Neural cell (in vitro differentiated cells): ENCODE measurements around the gene AP3S2. TPM values are rescaled to one million over a fixed set of nuclear protein-coding genes. Genes with fewer than 3 reads are reported as not detected.

Experiments
- H2AFZ ChIP-seq: fragments of 200-600, 300-800 bp; sonication (generic), shearing (Covaris generic); 2 replicates; pipeline ENCODE4 v1.6.0; 2014; ENCODE audit warnings: low read depth, mild to moderate bottlenecking, antibody characterized with exemption, low read length, moderate library complexity
- H3F3A ChIP-seq: fragments of 200-600 bp; shearing (Covaris generic); 2 replicates; pipeline ENCODE4 v1.6.1; 2016; ENCODE audit warnings: mild to moderate bottlenecking, moderate library complexity, mixed read lengths, antibody characterized with exemption, low read length; ENCODE audit not compliant: insufficient read depth, poor library complexity, severe bottlenecking
- H3K27ac ChIP-seq: fragments of 200-600, 300-800 bp; sonication (generic), shearing (Covaris generic); 2 replicates; pipeline ENCODE4 v1.5.1; 2014; ENCODE audit warnings: mild to moderate bottlenecking, low read length, moderate library complexity
- H3K27me3 ChIP-seq: fragments of 300-800, 200-600 bp; sonication (generic), shearing (Covaris generic); 2 replicates; pipeline ENCODE4 v1.6.0; 2014; ENCODE audit warnings: mild to moderate bottlenecking, low read depth, low read length, moderate library complexity; ENCODE audit not compliant: insufficient read depth
- H3K36me3 ChIP-seq: fragments of 300-800, 200-600 bp; sonication (generic), shearing (Covaris generic); 2 replicates; pipeline ENCODE4 v1.5.1; 2014; ENCODE audit warnings: mild to moderate bottlenecking, antibody characterized with exemption, low read length, moderate library complexity; ENCODE audit not compliant: insufficient read depth
- H3K4me2 ChIP-seq: fragments of 300-800, 200-600 bp; sonication (generic), shearing (Covaris generic); 2 replicates; pipeline ENCODE4 v1.6.0; 2014; ENCODE audit warnings: mild to moderate bottlenecking, low read length
- H3K4me3 ChIP-seq: fragments of 300-800, 200-600 bp; sonication (generic), shearing (Covaris generic); 2 replicates; pipeline ENCODE4 v1.5.1; 2014; ENCODE audit warnings: mild to moderate bottlenecking, low read length, moderate library complexity
- H3K79me2 ChIP-seq: fragments of 200-600 bp; shearing (Covaris generic); replicated peaks from 2 replicates; pipeline ENCODE4 v1.6.0; 2014; ENCODE audit warnings: mild to moderate bottlenecking, low read length, moderate library complexity; ENCODE audit not compliant: insufficient read depth
- H3K9ac ChIP-seq: fragments of 300-800, 200-600 bp; sonication (generic), shearing (Covaris generic); 2 replicates; pipeline ENCODE4 v1.6.1; 2016; ENCODE audit warnings: mild to moderate bottlenecking, low read length, mixed read lengths
- H3K9me2 ChIP-seq: fragments of 200-600 bp; shearing (Covaris generic); 2 replicates; pipeline ENCODE4 v1.6.1; 2016; ENCODE audit warnings: mild to moderate bottlenecking, low read length, mixed read lengths; ENCODE audit not compliant: insufficient read depth
- H3K9me3 ChIP-seq: fragments of 200-600, 300-800 bp; sonication (generic), shearing (Covaris generic); 2 replicates; pipeline ENCODE4 v1.6.1; 2016; ENCODE audit warnings: mild to moderate bottlenecking, mixed run types, low read length, moderate library complexity, mixed read lengths
- H4K20me1 ChIP-seq: fragments of 200-600 bp; shearing (Covaris generic); 2 replicates; pipeline ENCODE4 v1.6.1; 2016; ENCODE audit warnings: mild to moderate bottlenecking, mixed run types; ENCODE audit not compliant: insufficient read depth
- CTCF ChIP-seq: fragments of 450-650 bp; IDR thresholded peaks from 2 replicates; pipeline ENCODE4 v1.5.1; 2014; ENCODE audit warnings: antibody characterized with exemption, mild to moderate bottlenecking, moderate library complexity; ENCODE audit not compliant: poor library complexity, severe bottlenecking
- EP300 ChIP-seq: fragments of 450-650 bp; conservative IDR thresholded peaks from 2 replicates; pipeline ENCODE4 v1.6.1; 2014; ENCODE audit warnings: antibody characterized with exemption, mild to moderate bottlenecking, moderate library complexity; ENCODE audit not compliant: poor library complexity, severe bottlenecking
- EZH2 ChIP-seq: fragments of 200-600, 300-800 bp; shearing (Covaris generic), sonication (generic); IDR thresholded peaks from 2 replicates; pipeline ENCODE4 v1.6.1; 2014; ENCODE audit warnings: antibody characterized with exemption, low read length, borderline replicate concordance, mild to moderate bottlenecking; ENCODE audit not compliant: insufficient read depth, poor library complexity, severe bottlenecking
- MXI1 ChIP-seq: fragments of 450-650 bp; conservative IDR thresholded peaks from 2 replicates; pipeline ENCODE4 v1.6.1; 2014; ENCODE audit warnings: antibody characterized with exemption, mild to moderate bottlenecking; ENCODE audit not compliant: poor library complexity, severe bottlenecking
- POLR2AphosphoS5 ChIP-seq: IDR thresholded peaks from 2 replicates; pipeline ENCODE4 v1.6.1; 2012
- RAD21 ChIP-seq: fragments of 450-650 bp; conservative IDR thresholded peaks from 2 replicates; pipeline ENCODE4 v1.6.1; 2014; ENCODE audit warnings: antibody characterized with exemption, mild to moderate bottlenecking, moderate library complexity
- REST ChIP-seq: IDR thresholded peaks from 2 replicates; pipeline ENCODE4 v1.6.1; 2012; ENCODE audit warnings: borderline replicate concordance
- SMC3 ChIP-seq: fragments of 450-650 bp; conservative IDR thresholded peaks from 2 replicates; pipeline ENCODE4 v1.6.1; 2014; ENCODE audit warnings: antibody characterized with exemption, mild to moderate bottlenecking, moderate library complexity; ENCODE audit not compliant: poor library complexity
- TAF1 ChIP-seq: IDR thresholded peaks from 2 replicates; pipeline ENCODE4 v1.6.1; 2012; ENCODE audit warnings: low read depth
- polyA plus RNA-seq: library from polyadenylated mRNA; depleted of rRNA; stranded (reverse); fragments of >200 nt; gene quantifications from 2 replicates; pipeline ENCODE4 v1.2.3, GENCODE V29; 2014

AP3S2 gene
- polyA plus RNA-seq, 1 donor from 2014 or later: 47.6 TPM

- H3F3A ChIP-seq: no peaks in the 10 kb centered on the region
- H3K4me2 ChIP-seq: no peak overlapping the region
- no peak overlapping the region for H3K27ac ChIP-seq
- no peak overlapping the region for H3K4me3 ChIP-seq
- H3K79me2 ChIP-seq: no peaks in the 10 kb centered on the region
- H4K20me1 ChIP-seq: no peaks in the 10 kb centered on the region
- H3K9me2 ChIP-seq: no peaks in the 10 kb centered on the region
- peaks cover 8% of the 10 kb centered on the region for H3K36me3 ChIP-seq
- H3K9me3 ChIP-seq: no peaks in the 10 kb centered on the region
- H3K9ac ChIP-seq: no peak overlapping the region
- H2AFZ ChIP-seq: no peak overlapping the region
- TF ChIP-seq RAD21: no peak
- TF ChIP-seq MXI1: no peak
- TF ChIP-seq TAF1: no peak
- TF ChIP-seq EP300: no peak
- TF ChIP-seq POLR2AphosphoS5: no peak
- no peaks in the 10 kb centered on the region for H3K27me3 ChIP-seq
Observed at GRCh38 chr15:89860891-89861290, 32.9 kb downstream of the AP3S2 start.

GRCh38 chr15:89860431-89860830 lies 33.4 kb downstream of the AP3S2 start:
- peaks cover 8% of the 10 kb centered on the region for H3K36me3 ChIP-seq
- no peak overlapping the region for H3K27ac ChIP-seq
- H3F3A ChIP-seq: no peaks in the 10 kb centered on the region
- no peak for TF ChIP-seq RAD21
- no peak for TF ChIP-seq EZH2
- no peak for TF ChIP-seq POLR2AphosphoS5
- no peak for TF ChIP-seq REST
- no peak for TF ChIP-seq SMC3
- TF ChIP-seq EP300: no peak
- no peak for TF ChIP-seq CTCF
- TF ChIP-seq MXI1: no peak
- no peak for TF ChIP-seq TAF1
- no peaks in the 10 kb centered on the region for H3K9me3 ChIP-seq
- no peak overlapping the region for H3K9ac ChIP-seq
- H3K79me2 ChIP-seq: no peaks in the 10 kb centered on the region
- no peaks in the 10 kb centered on the region for H4K20me1 ChIP-seq
- no peaks in the 10 kb centered on the region for H3K27me3 ChIP-seq
- no peaks in the 10 kb centered on the region for H3K9me2 ChIP-seq
- no peak overlapping the region for H3K4me2 ChIP-seq
- H3K4me3 ChIP-seq: no peak overlapping the region
- H2AFZ ChIP-seq: no peak overlapping the region
